OCI-LY1 (cell line): Measurements from ENCODE around the gene COP1.

Experiments
- CTCF ChIP-seq: fragments of 200-600 bp; sonication (generic), shearing (Covaris generic); IDR thresholded peaks from 2 replicates; pipeline ENCODE4 v1.5.1; 2017; ENCODE audit warnings: mild to moderate bottlenecking, antibody characterized with exemption, low read length, moderate library complexity, mixed read lengths
- EZH2 ChIP-seq: fragments of 200-600 bp; sonication (generic), shearing (Covaris generic); IDR thresholded peaks from 2 replicates; pipeline ENCODE4 v1.8.0; 2017; ENCODE audit warnings: borderline replicate concordance, mixed run types, mild to moderate bottlenecking, antibody characterized with exemption, low read length, moderate library complexity, mixed read lengths

DNA sequence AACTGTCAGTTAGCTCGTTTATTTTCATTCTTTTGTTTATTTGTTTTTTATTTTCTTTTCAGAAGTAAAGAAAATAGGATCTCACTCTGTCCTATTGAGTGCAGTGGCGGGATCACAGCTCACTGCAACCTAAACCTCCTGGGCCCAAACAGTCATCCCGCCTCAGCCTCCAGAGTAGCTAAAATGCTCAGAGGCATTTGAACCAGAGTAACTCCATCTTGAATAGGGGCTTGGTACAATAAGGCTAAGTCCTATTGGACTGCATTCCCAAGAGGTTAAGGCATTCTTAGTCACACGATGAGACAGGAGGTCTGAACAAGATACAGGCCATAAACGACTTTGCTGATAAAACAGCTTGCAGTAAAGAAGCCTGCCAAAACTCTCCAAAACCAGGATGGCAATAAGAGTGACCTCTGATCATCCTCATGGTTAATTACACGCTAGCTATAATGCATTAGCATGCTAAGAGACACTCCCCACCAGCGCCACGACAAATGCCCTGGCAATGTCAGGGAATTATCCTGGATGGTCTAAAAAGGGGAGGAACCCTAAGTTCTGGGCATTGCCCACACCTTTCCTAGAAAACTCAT, 13.1 kb upstream of the COP1 start:
- TF ChIP-seq CTCF (no peak), EZH2 (no peak)
